ENCODE measurements around the gene CEP41.
"Not testable (repeated sequence)": the region's sequence is repeated elsewhere in the genome, so short reads cannot be mapped to it uniquely, and the experiment has no call there.

CEP41 gene

GRCh38 chr7:130386876-130387275, 53.9 kb downstream of the CEP41 start:
- DNase-seq = no peak

- DNase-seq = no peak
Observed at GRCh38 chr7:130385600-130386066, 55.2 kb downstream of the CEP41 start.

DNA sequence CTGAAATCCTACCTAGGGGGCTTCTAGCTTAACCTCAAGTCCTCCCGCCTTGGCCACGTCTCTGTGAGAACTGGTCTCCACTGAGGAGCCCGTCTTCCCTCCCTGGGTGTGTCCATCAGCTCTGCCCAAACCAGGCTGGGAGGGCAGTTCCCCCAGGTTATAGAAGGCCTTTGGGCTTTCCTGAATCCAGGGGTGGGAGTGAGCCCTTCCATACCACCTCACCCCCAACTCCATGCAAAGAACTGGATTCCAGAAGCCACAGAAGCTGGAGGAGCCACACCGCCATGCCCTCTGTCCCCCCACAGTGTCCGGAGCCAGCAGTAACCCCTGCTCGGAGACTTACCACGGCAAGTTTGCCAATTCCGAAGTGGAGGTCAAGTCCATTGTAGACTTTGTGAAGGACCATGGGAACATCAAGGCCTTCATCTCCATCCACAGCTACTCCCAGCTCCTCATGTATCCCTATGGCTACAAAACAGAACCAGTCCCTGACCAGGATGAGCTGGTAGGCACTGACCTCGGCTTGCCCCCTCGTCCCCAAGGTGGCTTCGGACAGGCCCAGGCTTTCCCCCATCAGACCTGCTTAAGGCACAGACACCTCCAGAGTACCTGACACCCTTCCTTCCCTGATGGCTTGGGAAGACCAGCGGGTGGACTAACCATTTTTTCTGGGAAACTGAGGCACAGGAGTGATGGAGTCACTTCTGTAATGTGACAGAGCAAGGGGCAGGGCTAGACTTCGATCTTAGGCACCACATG, 55.8 kb downstream of the CEP41 start:
- no peak for DNase-seq

- no peak for DNase-seq
Observed at GRCh38 chr7:130384371-130384801, 56.4 kb downstream of the CEP41 start.

DNA sequence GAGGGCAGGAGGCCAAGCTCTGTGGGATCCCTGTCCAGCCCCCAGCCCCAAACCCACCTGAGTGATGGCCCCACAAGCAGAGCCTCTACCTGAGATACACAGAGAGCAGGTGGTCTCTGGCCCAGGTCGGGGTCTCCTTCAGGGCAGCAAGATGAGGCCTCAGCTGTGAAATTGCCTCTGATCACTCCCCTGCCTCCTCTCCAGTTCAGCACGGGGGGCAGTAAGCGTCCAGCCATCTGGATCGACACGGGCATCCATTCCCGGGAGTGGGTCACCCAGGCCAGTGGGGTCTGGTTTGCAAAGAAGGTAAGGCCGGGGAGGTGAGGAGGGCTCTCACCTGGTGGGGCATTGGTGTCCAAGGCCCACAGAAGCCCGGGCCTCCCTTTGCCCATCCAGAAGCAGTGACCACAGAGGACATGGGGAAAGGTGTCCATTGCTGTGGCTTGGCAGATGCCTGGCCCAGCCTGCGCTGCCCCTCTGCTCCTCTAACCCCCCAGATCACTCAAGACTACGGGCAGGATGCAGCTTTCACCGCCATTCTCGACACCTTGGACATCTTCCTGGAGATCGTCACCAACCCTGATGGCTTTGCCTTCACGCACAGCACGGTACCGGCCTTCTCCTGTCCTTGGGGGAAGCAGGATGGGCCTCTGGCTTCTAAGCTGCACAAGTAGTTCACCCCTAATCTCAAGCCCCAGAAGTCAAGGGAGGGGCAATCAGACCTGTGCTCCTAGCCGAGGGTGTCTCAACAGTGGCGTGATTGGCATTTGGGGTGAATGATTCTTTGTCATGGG, 57.4 kb downstream of the CEP41 start:
- no peak for DNase-seq

DNA sequence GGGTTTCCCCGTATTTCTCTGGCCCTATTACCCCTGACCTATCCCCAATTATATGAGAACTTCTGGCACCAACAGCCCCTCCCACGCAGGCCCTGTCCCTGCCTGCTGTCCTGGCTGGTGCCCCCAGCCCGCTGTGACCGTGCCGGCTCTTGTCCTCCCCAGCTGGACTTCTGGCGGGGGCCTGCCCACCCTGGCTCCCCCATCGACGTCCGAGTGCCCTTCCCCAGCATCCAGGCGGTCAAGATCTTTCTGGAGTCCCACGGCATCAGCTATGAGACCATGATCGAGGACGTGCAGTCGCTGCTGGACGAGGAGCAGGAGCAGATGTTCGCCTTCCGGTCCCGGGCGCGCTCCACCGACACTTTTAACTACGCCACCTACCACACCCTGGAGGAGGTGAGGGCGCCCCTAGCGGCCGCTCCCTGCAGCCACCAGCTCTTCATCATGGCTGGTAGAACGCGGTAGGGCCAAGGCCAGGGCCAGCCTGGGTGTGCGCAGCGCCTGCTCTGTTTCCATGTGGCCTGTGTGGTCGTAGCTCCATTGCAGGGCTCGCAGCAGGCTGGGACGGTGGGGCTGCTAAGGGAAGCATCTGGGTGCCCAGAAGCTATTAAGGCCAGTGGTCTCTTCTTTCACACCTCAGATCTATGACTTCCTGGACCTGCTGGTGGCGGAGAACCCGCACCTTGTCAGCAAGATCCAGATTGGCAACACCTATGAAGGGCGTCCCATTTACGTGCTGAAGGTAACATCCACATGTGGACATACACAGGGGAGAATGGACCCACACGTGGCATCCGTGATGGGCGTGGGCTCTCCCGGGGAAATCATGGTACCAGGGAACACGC, 59.1 kb downstream of the CEP41 start:
- DNase-seq = no peak

GRCh38 chr7:130380861-130381455, 59.9 kb downstream of the CEP41 start:
- no peak for DNase-seq

- no peak for DNase-seq
Observed at GRCh38 chr7:130379921-130380860, 60.6 kb downstream of the CEP41 start, which contains the start of gene CPA1. Gene CPA1, plus strand, starts transcription at chr7:130380494. Its CDS starts 27 bp downstream, at chr7:130380521.

DNA sequence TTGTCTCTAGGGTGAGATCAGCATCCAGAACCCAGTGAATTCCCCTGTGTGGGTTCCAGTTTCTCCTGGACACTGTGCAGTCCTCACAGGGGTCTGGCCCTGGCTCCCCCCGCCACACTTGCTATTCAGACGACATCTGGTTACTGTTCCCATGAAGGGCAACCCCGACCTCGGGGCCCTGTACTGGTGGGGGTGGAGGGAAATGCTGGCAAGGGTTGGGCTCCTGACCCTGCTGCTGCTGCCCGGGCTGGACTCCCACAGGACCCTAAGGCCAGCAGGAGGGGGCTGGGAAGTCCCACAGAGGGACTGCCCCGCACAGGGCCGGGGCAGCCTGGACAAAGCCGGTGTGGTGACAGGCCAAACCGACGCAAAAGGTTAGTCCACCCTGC, 61.3 kb downstream of the CEP41 start:
- no peak for DNase-seq

DNA sequence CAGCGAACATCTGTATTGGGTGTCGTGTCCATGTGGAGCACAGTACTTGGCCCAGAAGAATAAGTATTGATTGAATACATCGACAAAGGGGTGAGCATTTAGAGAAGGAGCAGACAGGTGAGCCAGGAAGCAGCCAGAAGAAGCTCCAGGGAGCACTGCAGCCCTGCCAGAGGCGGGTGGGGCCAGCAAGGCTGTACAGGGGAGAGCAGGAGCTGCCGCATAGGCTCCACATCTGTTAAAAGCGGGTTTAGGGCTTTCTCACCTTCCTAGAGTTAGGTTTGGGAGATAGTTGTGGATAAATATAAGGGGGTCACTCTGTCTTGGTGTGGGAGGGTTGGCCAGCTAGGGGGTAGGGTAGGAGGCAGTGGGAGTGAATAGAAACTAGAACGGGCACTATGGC, 61.8 kb downstream of the CEP41 start:
- no peak for DNase-seq

GRCh38 chr7:130377178-130377577, 63.6 kb downstream of the CEP41 start:
- no peak for DNase-seq

GRCh38 chr7:130376461-130376860, 64.4 kb downstream of the CEP41 start:
- not testable (repeated sequence) for DNase-seq

GRCh38 chr7:130374507-130374906, 66.3 kb downstream of the CEP41 start:
- DNase-seq = no peak

GRCh38 chr7:130372402-130373165, 68.2 kb downstream of the CEP41 start:
- DNase-seq = no peak

DNA sequence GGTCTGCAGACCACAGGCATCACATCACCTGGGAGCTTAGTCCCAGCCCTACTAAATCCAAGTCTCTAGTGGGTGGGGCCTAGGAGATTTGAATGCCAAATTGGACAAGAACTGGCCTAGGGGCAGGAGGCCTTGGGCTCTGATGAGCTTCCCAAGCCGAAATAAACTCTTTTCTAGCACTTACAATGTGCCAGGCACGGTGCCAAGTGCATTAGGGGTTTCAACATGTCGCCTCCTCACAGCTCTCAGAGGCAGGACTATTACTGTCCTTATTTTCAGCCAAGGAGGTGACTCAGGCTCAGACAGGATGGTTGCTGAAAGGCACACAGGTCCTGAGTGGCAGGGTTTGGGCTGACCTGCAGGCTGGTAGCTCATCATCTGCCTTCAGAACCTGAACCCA, 69.8 kb downstream of the CEP41 start:
- no peak for DNase-seq

DNA sequence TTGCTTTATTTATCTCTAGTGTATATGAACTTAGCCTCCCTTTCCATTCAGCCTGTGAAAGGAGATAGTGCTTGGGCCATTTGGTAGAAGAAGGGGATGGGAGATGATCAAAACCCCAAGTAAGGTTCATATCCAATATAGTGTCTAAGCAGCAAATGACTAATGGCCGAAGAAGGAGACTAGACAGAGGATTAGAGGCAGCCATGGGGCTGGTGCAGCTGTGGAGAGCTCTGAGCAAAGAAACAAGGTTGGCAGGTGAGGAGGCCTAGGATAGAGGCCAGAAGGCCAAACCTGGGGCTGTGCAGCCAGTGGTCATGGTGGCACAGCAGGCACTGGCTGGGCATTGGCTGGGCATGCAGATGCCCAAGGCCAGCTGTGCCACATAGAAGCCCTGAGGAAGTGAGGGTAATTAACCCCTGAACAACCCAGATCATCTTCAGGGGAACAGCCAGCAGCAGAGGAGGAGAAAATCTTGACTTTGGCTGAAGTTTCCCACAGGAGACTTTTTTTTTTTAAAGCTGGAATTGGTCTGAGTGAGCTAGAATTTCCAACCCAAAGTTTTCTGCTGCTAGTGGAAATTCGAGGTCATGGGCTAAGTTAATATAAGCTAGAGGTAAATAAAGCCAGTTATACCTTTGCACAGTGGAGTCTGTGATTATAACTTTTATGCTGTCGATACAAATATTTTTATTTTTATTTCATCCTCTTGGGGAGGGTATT, 70.8 kb downstream of the CEP41 start:
- DNase-seq = no peak

GRCh38 chr7:130369110-130369711, 71.6 kb downstream of the CEP41 start:
- DNase-seq = no peak

GRCh38 chr7:130367836-130368746, 72.7 kb downstream of the CEP41 start:
- no peak for DNase-seq
